ENCODE data around the gene SPRED2.
"Not testable (repeated sequence)": the region's sequence is repeated elsewhere in the genome, so short reads cannot be mapped to it uniquely, and the experiment has no call there.

The SPRED2 gene

GRCh38 chr2:65339648-65340047 lies 92.8 kb downstream of the SPRED2 start:
- no peaks in the 10 kb centered on the region for H3K27me3 ChIP-seq (replicated peaks; ENCODE audit: control insufficient read depth, insufficient read depth, low read length)
- DNase-seq (ENCODE audit: extremely low read depth, insufficient read length): no peak
- H3K4me3 ChIP-seq (replicated peaks; ENCODE audit: low read depth, low read length): no peak overlapping the region
- TF ChIP-seq CTCF (IDR thresholded peaks at IDR 0.05; ENCODE audit: insufficient read depth, low read length, poor library complexity, severe bottlenecking): no peak
- H3K36me3 ChIP-seq (ENCODE audit: control insufficient read depth, insufficient read depth, low read length): no peaks in the 10 kb centered on the region; the same call in 1 of the 2 replicates

GRCh38 chr2:65338830-65339495 lies 93.4 kb downstream of the SPRED2 start:
- not testable (repeated sequence) for DNase-seq (ENCODE audit: extremely low read depth, insufficient read length); H3K4me3 ChIP-seq (replicated peaks; ENCODE audit: low read depth, low read length); H3K36me3 ChIP-seq (ENCODE audit: control insufficient read depth, insufficient read depth, low read length)

GRCh38 chr2:65337915-65338314 lies 94.5 kb downstream of the SPRED2 start:
- not testable (repeated sequence) for H3K36me3 ChIP-seq (ENCODE audit: control insufficient read depth, insufficient read depth, low read length); H3K4me3 ChIP-seq (replicated peaks; ENCODE audit: low read depth, low read length); DNase-seq (ENCODE audit: extremely low read depth, insufficient read length); H3K27me3 ChIP-seq (replicated peaks; ENCODE audit: control insufficient read depth, insufficient read depth, low read length)

More at GRCh38 chr2:65338830-65339495, 93.4 kb downstream of the SPRED2 start:
- H3K27me3 ChIP-seq (replicated peaks; ENCODE audit: control insufficient read depth, insufficient read depth, low read length): not testable (repeated sequence)

- DNase-seq (ENCODE audit: extremely low read depth, insufficient read length): no peak
- H3K4me3 ChIP-seq (replicated peaks; ENCODE audit: low read depth, low read length): no peak overlapping the region
- no peaks in the 10 kb centered on the region; the same call in 1 of the 2 replicates for H3K27me3 ChIP-seq (replicated peaks; ENCODE audit: control insufficient read depth, insufficient read depth, low read length)
- no peaks in the 10 kb centered on the region for H3K36me3 ChIP-seq (ENCODE audit: control insufficient read depth, insufficient read depth, low read length)
- TF ChIP-seq CTCF (IDR thresholded peaks at IDR 0.05; ENCODE audit: insufficient read depth, low read length, poor library complexity, severe bottlenecking): no peak
Observed at GRCh38 chr2:65334714-65335113, 97.7 kb downstream of the SPRED2 start.

DNA sequence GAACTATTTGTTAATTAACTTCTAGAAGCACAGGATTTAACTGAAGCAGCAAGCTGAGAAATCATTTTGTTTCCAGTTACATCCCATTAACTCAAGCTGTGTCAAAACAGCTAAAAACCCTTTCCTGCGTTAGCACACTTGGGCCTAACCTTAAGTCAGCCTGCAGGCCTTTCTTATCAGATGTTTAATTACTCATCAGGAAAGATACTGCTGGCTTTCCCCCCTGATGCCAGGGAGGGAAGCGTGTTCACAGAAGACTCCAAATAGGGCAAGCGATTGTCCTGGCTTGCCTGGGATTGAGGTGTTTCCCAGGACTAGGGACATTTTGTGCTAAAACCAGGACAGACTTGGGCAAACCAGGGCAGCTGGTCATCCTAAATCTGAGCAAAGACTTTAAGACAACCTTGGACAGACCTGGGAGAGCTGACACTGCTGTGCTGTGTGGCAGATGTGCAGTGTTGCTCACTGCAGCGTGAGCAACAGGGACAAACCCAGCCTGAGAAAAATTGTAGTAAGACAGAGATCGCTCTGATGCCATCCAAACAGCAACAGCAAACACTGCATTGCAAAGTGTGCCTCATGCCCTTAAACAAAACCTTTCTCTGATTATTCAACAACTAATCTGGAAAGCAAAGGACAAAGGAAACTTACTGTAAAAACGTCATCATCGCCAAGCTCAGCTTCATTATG lies 100.9 kb downstream of the SPRED2 start:
- TF ChIP-seq CTCF (IDR thresholded peaks at IDR 0.05; ENCODE audit: insufficient read depth, low read length, poor library complexity, severe bottlenecking): no peak
- Histone ChIP-seq H3K36me3 (ENCODE audit: control insufficient read depth, insufficient read depth, low read length) (no peaks in the 10 kb centered on the region), H3K4me3 (replicated peaks; ENCODE audit: low read depth, low read length) (no peak overlapping the region), H3K27me3 (replicated peaks; ENCODE audit: control insufficient read depth, insufficient read depth, low read length) (no peaks in the 10 kb centered on the region; the same call in 1 of the 2 replicates)
- no peak for DNase-seq (ENCODE audit: extremely low read depth, insufficient read length)

- TF ChIP-seq CTCF (IDR thresholded peaks at IDR 0.05; ENCODE audit: insufficient read depth, low read length, poor library complexity, severe bottlenecking): no peak
- Histone ChIP-seq H3K4me3 (replicated peaks; ENCODE audit: low read depth, low read length) (no peak overlapping the region), H3K27me3 (replicated peaks; ENCODE audit: control insufficient read depth, insufficient read depth, low read length) (no peaks in the 10 kb centered on the region; the same call in none of the 2 replicates), H3K36me3 (ENCODE audit: control insufficient read depth, insufficient read depth, low read length) (no peaks in the 10 kb centered on the region)
- DNase-seq (ENCODE audit: extremely low read depth, insufficient read length): no peak
Observed at GRCh38 chr2:65329525-65329924, 102.9 kb downstream of the SPRED2 start.
